Liver (tissue), 3 donors: ENCODE results near the gene NBPF15.
"Not testable (repeated sequence)": the region's sequence is repeated elsewhere in the genome, so short reads cannot be mapped to it uniquely, and the experiment has no call there.

Experiments used
- CTCF ChIP-seq: fragments of 150-350 bp; IDR thresholded peaks from 2 replicates; pipeline ENCODE4 v1.5.1; 2017; ENCODE audit warnings: improper control_type of control experiment, low read depth, low read length; ENCODE audit not compliant: missing input control
- RXRA ChIP-seq, 2 donors: IDR thresholded peaks; 2 replicates each; pipeline ENCODE4 v1.6.1; 2017 to 2018; ENCODE audit warnings: antibody characterized with exemption in 2 of 2, mild to moderate bottlenecking in 1 of 2
- donor health status: healthy.
- donor health status: healthy.

GRCh38 chr1:144461136-144461759 is at the start of gene NBPF15:
- not testable (repeated sequence) for TF ChIP-seq CTCF; RXRA (IDR thresholded peaks at IDR 0.05)
